DND-41 (cell line): ENCODE results near the gene EFCAB10.

ENCODE experiments used
- CTCF ChIP-seq: IDR thresholded peaks from 2 replicates; pipeline ENCODE4 v1.5.1; 2012; ENCODE audit warnings: borderline replicate concordance, low read length, moderate library complexity, mild to moderate bottlenecking; ENCODE audit not compliant: poor library complexity, severe bottlenecking; ENCODE audit errors: extremely low read depth
- EZH2 ChIP-seq: IDR thresholded peaks from 3 replicates; pipeline ENCODE4 v1.6.1; 2012; ENCODE audit warnings: borderline replicate concordance, low read depth, mild to moderate bottlenecking, moderate library complexity, low read length, inconsistent platforms; ENCODE audit not compliant: severe bottlenecking

GRCh38 chr7:105583061-105583460, 1.8 kb upstream of the EFCAB10 start:
- TF ChIP-seq CTCF (no peak), EZH2 (no peak)
